ENCODE data around the gene STARD13. TPM values are rescaled to one million over a fixed set of nuclear protein-coding genes. Genes with fewer than 3 reads are reported as not detected.

The STARD13 gene
- total RNA-seq, 6 donors from 2014 or later = 43.6 to 76.5 (median 63.7) TPM

GRCh38 chr13:33096886-33097605 is 188.5 kb downstream of the STARD13 start:
- 97 to 98% methylated on average over 2 of the region's 2 CpGs for WGBS, 2 donors
- no peak for ATAC-seq (ENCODE audit: low FRiP score in 2 of 2)
- Histone ChIP-seq H3K27ac (no peak overlapping the region), H3K36me3 (no peaks in the 10 kb centered on the region), H3K4me3 (no peak overlapping the region), H3K27me3 (no peaks in the 10 kb centered on the region), H3K9me3 (peaks cover 0 to 6% (median 0%) of the 10 kb centered on the region in 4 donors), H3K4me1 (peaks cover 0 to 6% (median 4%) of the 10 kb centered on the region in 4 donors)
- TF ChIP-seq, protein P1, sequence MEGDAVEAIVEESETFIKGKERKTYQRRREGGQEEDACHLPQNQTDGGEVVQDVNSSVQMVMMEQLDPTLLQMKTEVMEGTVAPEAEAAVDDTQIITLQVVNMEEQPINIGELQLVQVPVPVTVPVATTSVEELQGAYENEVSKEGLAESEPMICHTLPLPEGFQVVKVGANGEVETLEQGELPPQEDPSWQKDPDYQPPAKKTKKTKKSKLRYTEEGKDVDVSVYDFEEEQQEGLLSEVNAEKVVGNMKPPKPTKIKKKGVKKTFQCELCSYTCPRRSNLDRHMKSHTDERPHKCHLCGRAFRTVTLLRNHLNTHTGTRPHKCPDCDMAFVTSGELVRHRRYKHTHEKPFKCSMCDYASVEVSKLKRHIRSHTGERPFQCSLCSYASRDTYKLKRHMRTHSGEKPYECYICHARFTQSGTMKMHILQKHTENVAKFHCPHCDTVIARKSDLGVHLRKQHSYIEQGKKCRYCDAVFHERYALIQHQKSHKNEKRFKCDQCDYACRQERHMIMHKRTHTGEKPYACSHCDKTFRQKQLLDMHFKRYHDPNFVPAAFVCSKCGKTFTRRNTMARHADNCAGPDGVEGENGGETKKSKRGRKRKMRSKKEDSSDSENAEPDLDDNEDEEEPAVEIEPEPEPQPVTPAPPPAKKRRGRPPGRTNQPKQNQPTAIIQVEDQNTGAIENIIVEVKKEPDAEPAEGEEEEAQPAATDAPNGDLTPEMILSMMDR (IDR thresholded peaks at IDR 0.05) = no peak
- no peak for TF ChIP-seq POLR2AphosphoS5 (IDR thresholded peaks at IDR 0.05)
- no peak for TF ChIP-seq EP300 (IDR thresholded peaks at IDR 0.05)
- TF ChIP-seq POLR2A (IDR thresholded peaks at IDR 0.05) = no peak
- no peak for DNase-seq

GRCh38 chr13:33092073-33092987 is 193.2 kb downstream of the STARD13 start:
- Histone ChIP-seq H3K27me3 (no peaks in the 10 kb centered on the region), H3K36me3 (no peaks in the 10 kb centered on the region), H3K4me3 (no peak overlapping the region), H3K4me1 (peaks cover 0 to 19% (median 13%) of the 10 kb centered on the region in 4 donors), H3K9me3 (no peaks in the 10 kb centered on the region), H3K27ac (peak overlapping the region; percentile 52 to 79 (median 66))
- 69 to 81% methylated on average over 11 of the region's 11 CpGs for whole genome bisulfite sequencing, 2 donors
- DNase-seq (no peak), ATAC-seq (ENCODE audit: low FRiP score in 2 of 2) (peak in 1 of 2 donors; percentile 23)
- TF ChIP-seq EP300 (IDR thresholded peaks at IDR 0.05) = peak in 2 of 4 donors; percentile 59 to 91
- TF ChIP-seq, protein P1 (IDR thresholded peaks at IDR 0.05) = no peak
- TF ChIP-seq POLR2A (IDR thresholded peaks at IDR 0.05) = no peak
- TF ChIP-seq POLR2AphosphoS5 (IDR thresholded peaks at IDR 0.05) = peak; percentile 38 to 41

DNA sequence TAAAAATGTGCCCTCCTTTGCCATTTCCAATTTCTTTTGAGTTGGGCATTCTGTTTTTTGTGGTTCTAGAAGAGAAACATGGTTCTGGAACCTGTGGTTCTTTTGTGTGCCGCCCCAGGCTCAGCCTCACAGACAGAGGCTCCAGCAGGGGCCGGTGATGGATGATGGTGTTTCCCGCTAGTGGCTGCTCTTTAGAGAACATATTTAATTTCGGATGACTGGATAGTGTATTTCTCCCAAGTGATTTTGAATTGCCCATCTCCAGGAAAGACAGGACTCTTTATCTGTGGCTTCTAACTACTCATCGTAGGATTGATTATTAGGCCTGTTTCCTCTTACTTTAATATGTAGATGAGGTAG is 194.2 kb downstream of the STARD13 start:
- 95% methylated on average over 5 of the region's 5 CpGs for WGBS, 2 donors
- H3K4me3 ChIP-seq = no peak overlapping the region
- no peak for TF ChIP-seq POLR2AphosphoS5 (IDR thresholded peaks at IDR 0.05)
- TF ChIP-seq EP300 (IDR thresholded peaks at IDR 0.05) = no peak
- TF ChIP-seq POLR2A (IDR thresholded peaks at IDR 0.05) = no peak
- TF ChIP-seq, protein P1 (IDR thresholded peaks at IDR 0.05) = no peak
- H3K4me1 ChIP-seq = peaks cover 0 to 19% (median 13%) of the 10 kb centered on the region in 4 donors
- peak overlapping the region in 3 of 4 donors; percentile 37 to 74 (median 59) for H3K27ac ChIP-seq
- DNase-seq (no peak), ATAC-seq (ENCODE audit: low FRiP score in 2 of 2) (no peak)
- no peaks in the 10 kb centered on the region for H3K36me3 ChIP-seq
- H3K27me3 ChIP-seq = no peaks in the 10 kb centered on the region
- H3K9me3 ChIP-seq = no peaks in the 10 kb centered on the region

DNA sequence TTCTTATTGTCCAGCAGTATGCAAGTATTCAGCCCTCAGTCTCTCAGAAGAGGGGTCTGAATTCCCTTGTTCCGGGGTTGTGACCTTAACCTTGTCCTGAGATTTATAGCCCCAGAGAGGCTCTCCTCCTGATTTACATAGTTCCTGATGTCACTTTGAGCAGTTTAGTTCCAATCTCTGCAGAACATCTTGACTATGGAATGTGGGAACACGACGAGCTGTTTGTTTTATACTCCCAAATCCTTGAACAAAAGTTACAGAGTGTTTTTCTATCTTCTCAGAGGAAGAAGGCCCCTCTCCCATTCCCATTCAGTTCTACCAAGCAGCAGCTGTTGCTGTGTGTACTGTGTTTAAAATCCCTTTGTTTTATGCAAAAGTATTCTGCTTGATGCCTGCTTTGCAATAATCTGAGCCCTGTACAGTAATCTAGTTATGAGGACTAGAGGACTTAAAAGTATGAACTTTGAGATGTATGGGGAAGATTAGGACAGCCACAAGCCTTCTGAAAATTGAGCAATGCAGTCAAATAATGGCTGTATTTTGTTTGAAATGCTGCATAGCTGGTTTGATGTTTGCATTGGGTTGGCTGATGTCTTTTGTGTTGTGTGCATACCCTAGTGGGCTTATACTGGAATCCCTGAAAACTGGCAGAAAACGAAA is 194.7 kb downstream of the STARD13 start:
- 43 to 56% methylated on average over 4 of the region's 4 CpGs for WGBS, 2 donors
- Histone ChIP-seq H3K27ac (peak overlapping the region in 3 of 4 donors; percentile 36 to 74 (median 59)), H3K36me3 (no peaks in the 10 kb centered on the region), H3K9me3 (no peaks in the 10 kb centered on the region), H3K27me3 (no peaks in the 10 kb centered on the region), H3K4me1 (peaks cover 0 to 19% (median 13%) of the 10 kb centered on the region in 4 donors), H3K4me3 (no peak overlapping the region)
- TF ChIP-seq EP300 (IDR thresholded peaks at IDR 0.05) = no peak
- TF ChIP-seq, protein P1 (IDR thresholded peaks at IDR 0.05) = no peak
- no peak for TF ChIP-seq POLR2AphosphoS5 (IDR thresholded peaks at IDR 0.05)
- no peak for DNase-seq
- ATAC-seq (ENCODE audit: low FRiP score in 2 of 2) = no peak
